Mesodermal cell (in vitro differentiated cells): ENCODE measurements around the gene TLR3.

ENCODE experiments used
- H3K27ac ChIP-seq: 2 replicates; pipeline ENCODE4 v1.7.0; 2013; ENCODE audit warnings: mild to moderate bottlenecking, low read depth, low read length, moderate library complexity; ENCODE audit not compliant: severe bottlenecking
- H3K36me3 ChIP-seq: 2 replicates; pipeline ENCODE4 v1.7.1; 2013; ENCODE audit warnings: mild to moderate bottlenecking, low read length, moderate library complexity; ENCODE audit not compliant: control insufficient read depth, insufficient read depth
- H3K4me1 ChIP-seq: one replicate; pipeline ENCODE4 v1.7.1; 2013; ENCODE audit warnings: mild to moderate bottlenecking, low read length; ENCODE audit not compliant: insufficient read depth, control insufficient read depth, poor library complexity, severe bottlenecking
- H3K4me3 ChIP-seq: 2 replicates; pipeline ENCODE4 v1.7.0; 2013; ENCODE audit warnings: low read length, control low read depth, mild to moderate bottlenecking; ENCODE audit not compliant: insufficient read depth, poor library complexity, severe bottlenecking; ENCODE audit errors: extremely low read depth
- H3K9me3 ChIP-seq: 2 replicates; pipeline ENCODE4 v1.7.1; 2013; ENCODE audit warnings: mild to moderate bottlenecking, low read length, moderate library complexity; ENCODE audit not compliant: control insufficient read depth
- WGBS, 2 experiments: methylation state at CpG; one replicate each; pipeline ENCODE4 v1.1.5; 2013; ENCODE audit warnings: missing lambda C conversion rate in 2 of 2; ENCODE audit not compliant: insufficient coverage in 2 of 2; 5-methylcytosine and 5-hydroxymethylcytosine counted together

The TLR3 gene

DNA sequence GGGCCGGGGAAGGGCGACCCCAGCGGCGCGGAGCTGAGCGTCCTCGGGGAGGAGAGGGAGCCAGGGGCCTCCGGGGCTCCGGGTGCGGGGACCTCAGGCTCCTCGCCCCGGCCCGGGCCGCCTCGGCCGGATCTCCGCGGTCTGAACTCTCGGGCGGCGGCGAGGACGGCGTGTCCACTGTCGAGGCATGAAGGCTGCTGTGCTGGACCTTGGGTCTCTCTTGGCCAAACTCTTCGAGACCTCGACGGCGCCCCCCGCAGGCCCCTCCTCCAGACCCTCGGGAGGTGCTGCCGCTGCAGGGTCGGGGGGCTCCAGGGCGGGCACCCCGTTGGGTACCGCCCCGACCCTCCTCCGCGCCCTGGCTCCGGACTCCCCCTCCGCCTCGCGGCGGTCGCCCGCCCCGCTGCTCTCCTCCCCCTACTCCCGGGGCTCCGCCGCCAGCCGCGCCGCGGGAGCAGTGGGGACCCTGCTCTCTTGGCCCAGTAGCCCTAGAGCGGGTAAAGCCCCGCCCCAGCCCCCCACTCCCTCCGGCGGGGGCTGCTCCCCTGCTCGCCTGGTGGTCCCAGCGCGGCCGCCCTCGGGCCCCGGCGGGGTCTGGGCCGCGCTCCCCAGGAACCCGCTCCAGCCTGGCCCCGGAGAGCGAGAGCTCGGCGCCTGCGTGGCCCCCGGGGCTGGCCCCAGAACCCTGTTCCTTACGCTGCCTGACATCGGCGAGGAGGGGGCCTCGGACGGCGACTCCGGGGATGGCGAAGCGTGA lies 36.1 kb downstream of the TLR3 start:
- WGBS, 2 experiments = 1% methylated on average over 64 to 75 of the region's 83 CpGs
- H3K4me3 ChIP-seq = peak overlapping the region; percentile 41
- H3K36me3 ChIP-seq = no peaks in the 10 kb centered on the region
- no peaks in the 10 kb centered on the region for H3K9me3 ChIP-seq
- no peaks in the 10 kb centered on the region for H3K4me1 ChIP-seq
- no peak overlapping the region for H3K27ac ChIP-seq

DNA sequence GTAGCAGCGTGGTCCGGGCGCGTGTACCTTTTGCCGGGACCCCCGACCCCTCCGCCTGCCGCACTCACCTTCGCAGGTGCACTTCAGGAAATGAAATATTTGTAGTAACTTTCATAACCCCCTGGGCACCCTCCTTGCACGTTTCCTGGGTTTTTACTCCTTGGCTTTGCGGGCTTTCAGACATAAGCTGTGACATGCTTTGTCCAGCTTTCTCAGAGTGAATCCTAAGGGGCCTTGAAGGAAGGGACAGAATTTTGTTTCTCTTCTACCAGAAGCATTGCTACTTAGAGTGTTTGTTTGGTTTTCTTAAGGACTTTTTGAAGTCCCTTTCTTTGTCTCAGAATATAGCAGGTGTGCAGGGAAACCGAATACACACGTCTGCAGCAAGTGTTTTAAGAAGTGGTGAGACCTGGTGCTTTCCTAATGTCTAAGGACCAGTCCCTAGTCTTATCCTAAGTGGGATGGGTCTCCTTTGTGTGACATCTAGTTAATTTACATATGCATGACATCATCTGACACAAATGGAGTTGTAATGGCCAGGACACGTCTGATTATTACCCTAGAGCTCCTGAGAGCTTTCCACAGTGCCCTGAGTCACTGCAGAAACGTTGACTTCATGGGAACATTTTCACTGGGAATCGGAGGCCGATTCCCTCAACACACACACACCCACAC lies 36.8 kb downstream of the TLR3 start:
- 20 to 24% methylated on average over 8 to 15 of the region's 17 CpGs for whole genome bisulfite sequencing, 2 experiments
- Histone ChIP-seq H3K4me1 (no peaks in the 10 kb centered on the region), H3K27ac (no peak overlapping the region), H3K36me3 (no peaks in the 10 kb centered on the region), H3K9me3 (no peaks in the 10 kb centered on the region), H3K4me3 (peak overlapping the region; percentile 41)

DNA sequence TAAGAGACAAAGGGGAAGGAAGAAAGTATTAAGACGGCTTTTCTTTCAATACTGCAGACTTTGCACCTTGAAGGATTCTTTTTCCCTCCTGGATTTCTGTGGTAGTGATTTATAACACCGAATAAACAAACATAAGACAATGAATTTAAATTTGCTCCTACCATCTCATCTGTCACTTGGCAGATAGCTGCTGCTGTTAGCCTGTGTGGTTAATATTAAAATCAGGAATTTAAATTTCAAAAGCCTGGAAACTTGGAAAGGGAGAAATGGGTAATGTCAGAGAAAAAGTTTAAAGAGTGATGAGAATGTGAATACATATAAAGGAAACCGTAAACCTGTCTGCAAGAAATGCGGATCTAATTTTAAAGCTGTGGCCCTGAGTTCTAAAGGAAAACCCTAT lies 39.0 kb downstream of the TLR3 start:
- Histone ChIP-seq H3K4me3 (no peak overlapping the region), H3K36me3 (no peaks in the 10 kb centered on the region), H3K27ac (no peak overlapping the region), H3K4me1 (no peaks in the 10 kb centered on the region), H3K9me3 (no peaks in the 10 kb centered on the region)
- 78% methylated on average over 2 of the region's 4 CpGs; no CpG with 5 or more reads in 1 of the 2 experiments for WGBS, 2 experiments

DNA sequence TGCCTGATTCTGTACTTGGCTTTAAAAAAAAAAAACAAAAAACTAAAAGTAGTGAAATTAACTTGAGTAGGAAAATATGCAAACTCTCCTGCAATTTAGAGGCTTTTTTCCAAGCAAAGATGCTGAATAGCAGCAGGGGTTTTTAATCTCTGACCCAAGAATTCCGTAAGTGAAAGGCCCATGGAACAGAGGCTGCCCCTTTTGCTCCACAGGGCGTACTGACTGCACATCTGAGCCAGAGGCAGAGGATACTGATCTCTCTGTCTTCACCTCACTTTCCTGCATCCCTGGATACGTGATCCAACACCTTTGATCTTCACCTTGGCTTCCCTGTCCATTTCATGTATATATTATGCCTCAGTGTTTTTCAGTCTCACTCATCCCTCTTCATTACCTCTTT lies 39.4 kb downstream of the TLR3 start:
- H3K9me3 ChIP-seq = no peaks in the 10 kb centered on the region
- no peak overlapping the region for H3K27ac ChIP-seq
- no peak overlapping the region for H3K4me3 ChIP-seq
- WGBS, 2 experiments = 58 to 87% methylated on average over 3 of the region's 3 CpGs
- no peaks in the 10 kb centered on the region for H3K36me3 ChIP-seq
- H3K4me1 ChIP-seq = no peaks in the 10 kb centered on the region

DNA sequence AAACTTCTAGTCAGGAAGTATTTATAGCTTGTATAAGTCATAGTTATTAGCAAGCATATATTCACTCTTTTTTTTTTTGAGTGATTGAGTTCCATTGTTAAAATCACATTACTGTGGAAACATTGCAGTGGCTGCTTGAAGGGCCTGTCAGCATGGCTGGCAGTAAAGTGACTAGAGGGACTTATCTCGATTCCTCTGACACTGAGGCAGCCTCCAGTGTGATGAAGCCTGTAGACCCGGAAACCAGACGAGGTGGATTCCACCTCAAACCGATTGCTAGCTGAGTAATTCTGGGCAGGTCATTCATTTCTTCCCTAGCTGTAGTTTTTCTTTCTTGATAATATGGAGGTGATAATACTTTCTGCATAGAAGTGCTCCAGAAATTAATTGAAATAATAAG lies 40.3 kb downstream of the TLR3 start:
- H3K9me3 ChIP-seq = no peaks in the 10 kb centered on the region
- no peaks in the 10 kb centered on the region for H3K36me3 ChIP-seq
- no peaks in the 10 kb centered on the region for H3K4me1 ChIP-seq
- H3K4me3 ChIP-seq = no peak overlapping the region
- WGBS, 2 experiments = 78 to 92% methylated on average over 3 to 4 of the region's 4 CpGs
- H3K27ac ChIP-seq = no peak overlapping the region

DNA sequence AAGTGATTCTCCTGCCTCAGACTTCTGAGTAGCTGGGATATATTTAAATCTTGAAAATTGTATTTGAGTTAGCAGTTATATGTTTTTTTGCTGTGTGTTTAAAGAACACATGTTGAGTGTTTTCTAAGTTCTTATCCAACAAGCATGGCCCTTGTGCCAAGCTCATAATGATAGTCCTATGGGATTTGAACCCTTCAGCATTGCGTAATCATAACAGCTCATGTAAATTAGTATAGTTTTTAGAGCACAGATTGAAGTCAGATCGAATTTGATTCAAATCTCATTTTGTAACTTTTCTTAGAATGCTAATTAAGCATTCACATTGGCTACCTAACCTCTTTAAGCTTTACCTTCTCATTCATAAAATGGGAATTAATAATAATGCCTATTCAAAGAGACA lies 47.7 kb downstream of the TLR3 start:
- no peak overlapping the region for H3K4me3 ChIP-seq
- H3K36me3 ChIP-seq = no peaks in the 10 kb centered on the region
- H3K4me1 ChIP-seq = no peaks in the 10 kb centered on the region
- WGBS, 2 experiments = no CpG with 5 or more reads among the region's 2 CpGs
- H3K27ac ChIP-seq = no peak overlapping the region
- H3K9me3 ChIP-seq = no peaks in the 10 kb centered on the region

DNA sequence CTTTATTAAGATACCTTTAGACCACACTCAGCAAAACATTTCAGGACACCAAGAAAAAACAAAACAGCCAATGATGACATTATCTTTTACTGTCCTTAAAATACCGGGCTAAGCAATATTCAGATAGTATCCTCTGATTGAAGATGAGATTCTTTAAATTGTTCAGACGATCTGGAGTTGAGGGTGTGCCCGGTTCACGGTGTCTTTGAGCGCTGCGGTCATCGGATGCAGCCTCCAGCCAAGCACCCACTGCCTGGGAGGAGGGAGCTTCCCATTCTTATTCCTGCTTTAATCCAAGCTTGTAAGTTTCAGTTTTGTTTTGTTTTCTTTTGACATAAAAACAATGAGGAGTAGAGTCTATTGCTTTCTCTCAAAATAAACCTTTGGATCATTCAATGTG lies 49.6 kb downstream of the TLR3 start:
- WGBS, 2 experiments = 46 to 66% methylated on average over 3 to 6 of the region's 7 CpGs
- Histone ChIP-seq H3K27ac (no peak overlapping the region), H3K36me3 (no peaks in the 10 kb centered on the region), H3K4me3 (no peak overlapping the region), H3K4me1 (no peaks in the 10 kb centered on the region), H3K9me3 (no peaks in the 10 kb centered on the region)

DNA sequence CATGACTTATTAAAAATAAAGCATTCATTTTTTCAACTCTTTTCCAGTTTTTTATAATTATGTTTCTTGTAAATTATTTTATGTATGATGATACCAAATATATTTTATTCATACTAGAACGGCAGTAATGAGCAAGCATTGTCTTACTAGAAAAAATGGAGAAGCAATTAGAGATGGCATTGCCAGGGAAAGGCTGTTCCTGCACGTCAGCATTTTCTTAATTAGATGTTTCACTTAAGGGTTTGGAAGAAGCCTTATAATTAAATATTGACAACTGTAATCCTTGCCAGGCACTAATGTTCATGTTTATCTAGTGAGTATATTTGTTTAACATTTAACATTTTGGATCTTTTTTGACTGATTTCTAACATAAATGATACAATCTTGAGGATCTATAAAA lies 52.1 kb downstream of the TLR3 start:
- Histone ChIP-seq H3K9me3 (no peaks in the 10 kb centered on the region), H3K27ac (no peak overlapping the region), H3K4me3 (no peak overlapping the region), H3K4me1 (no peaks in the 10 kb centered on the region), H3K36me3 (no peaks in the 10 kb centered on the region)
- WGBS, 2 experiments = no CpG with 5 or more reads among the region's 2 CpGs

DNA sequence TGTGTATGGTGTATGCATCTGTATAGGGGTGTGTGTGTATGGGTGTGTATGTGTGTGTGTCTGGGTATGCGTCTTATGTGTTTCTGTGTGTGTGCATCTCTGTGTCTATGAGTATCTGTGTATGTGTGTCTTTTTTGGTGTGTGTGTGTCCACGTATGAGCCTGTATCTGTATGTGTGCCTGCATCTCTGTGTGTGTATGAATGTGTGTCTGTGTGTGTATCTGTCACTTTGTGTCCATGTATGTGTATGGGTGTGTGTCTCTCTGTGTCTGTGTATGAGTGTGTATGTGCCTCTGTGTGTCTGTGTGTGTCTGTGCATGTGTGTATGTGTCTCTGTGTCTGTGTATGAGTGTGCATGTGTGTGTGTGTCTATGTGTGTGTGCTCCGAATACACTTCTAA lies 59.9 kb downstream of the TLR3 start:
- whole genome bisulfite sequencing, 2 experiments = 90 to 91% methylated on average over 2 to 3 of the region's 3 CpGs
- Histone ChIP-seq H3K27ac (no peak overlapping the region), H3K4me1 (no peaks in the 10 kb centered on the region), H3K9me3 (no peaks in the 10 kb centered on the region), H3K36me3 (no peaks in the 10 kb centered on the region), H3K4me3 (no peak overlapping the region)

DNA sequence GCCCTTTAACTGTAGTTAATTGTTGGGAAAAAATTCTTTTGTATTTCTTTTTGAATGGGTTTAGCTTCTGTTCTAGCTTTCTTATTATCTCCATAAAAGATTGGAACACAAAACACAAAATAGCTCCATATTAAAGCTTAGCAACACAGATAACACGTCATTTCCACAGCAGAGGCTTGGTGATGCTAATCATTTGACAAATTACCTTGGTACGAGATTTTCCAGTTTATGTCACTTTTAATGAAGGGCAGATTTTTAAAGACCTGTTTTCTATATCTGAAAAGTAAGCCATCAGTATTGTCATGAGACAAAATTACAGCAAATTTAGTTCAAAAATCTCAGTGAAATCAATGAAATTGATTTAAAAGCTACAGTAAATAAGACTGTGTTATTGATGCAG lies 63.0 kb downstream of the TLR3 start:
- 80 to 100% methylated on average over 1 of the region's 2 CpGs for WGBS, 2 experiments
- no peak overlapping the region for H3K4me3 ChIP-seq
- no peaks in the 10 kb centered on the region for H3K9me3 ChIP-seq
- H3K4me1 ChIP-seq = no peaks in the 10 kb centered on the region
- no peak overlapping the region for H3K27ac ChIP-seq
- H3K36me3 ChIP-seq = no peaks in the 10 kb centered on the region

DNA sequence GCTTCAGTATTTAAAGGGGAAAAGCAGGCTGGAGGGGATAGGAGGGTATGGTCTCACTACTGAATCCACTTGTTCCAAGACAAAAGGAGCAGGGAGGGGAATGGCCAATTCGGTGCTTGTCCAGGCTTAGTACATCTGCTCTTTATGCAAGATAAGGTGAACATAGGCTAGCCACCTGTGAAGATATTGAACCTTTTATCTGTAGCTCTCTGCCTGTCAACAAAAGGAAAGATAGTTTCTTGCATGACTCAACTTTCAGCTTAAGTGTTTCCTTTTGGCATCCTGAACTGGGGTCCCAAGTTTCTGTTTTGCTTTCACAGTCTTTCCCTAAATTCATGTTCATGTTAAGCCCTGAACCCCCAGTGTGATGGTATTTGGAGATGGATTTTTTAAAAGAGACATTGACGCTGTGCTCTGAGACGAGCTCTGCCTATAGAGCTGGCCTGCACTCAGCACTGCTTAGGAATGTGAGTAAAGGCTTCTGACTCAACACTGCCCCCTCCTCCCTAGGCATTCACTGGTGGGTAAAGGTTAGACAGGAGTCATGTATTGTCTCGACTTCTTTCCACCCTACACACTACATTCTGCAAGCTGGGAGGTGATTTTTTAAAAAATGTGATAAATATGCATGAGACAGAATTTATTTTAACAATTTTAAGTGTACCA lies 63.8 kb downstream of the TLR3 start:
- H3K36me3 ChIP-seq = no peaks in the 10 kb centered on the region
- 15% methylated on average over 3 of the region's 4 CpGs; no CpG with 5 or more reads in 1 of the 2 experiments for WGBS, 2 experiments
- H3K9me3 ChIP-seq = no peaks in the 10 kb centered on the region
- no peak overlapping the region for H3K27ac ChIP-seq
- H3K4me1 ChIP-seq = no peaks in the 10 kb centered on the region
- no peak overlapping the region for H3K4me3 ChIP-seq
